GM23248 (cell line): Measurements from ENCODE around the gene GPR176. TPM values are rescaled to one million over a fixed set of nuclear protein-coding genes. Genes with fewer than 3 reads are reported as not detected.

Source experiments
- DNase-seq: peaks from one replicate; pipeline ENCODE4 v3.0.0-alpha.2; 2015
- H2AFZ ChIP-seq: fragments of 200-600 bp; sonication (generic); 2 replicates; pipeline ENCODE4 v1.6.1; 2016; ENCODE audit warnings: antibody characterized with exemption
- H3F3A ChIP-seq: fragments of 200-600 bp; sonication (generic); 2 replicates; pipeline ENCODE4 v1.6.1; 2016; ENCODE audit warnings: mild to moderate bottlenecking, antibody characterized with exemption, mixed run types; ENCODE audit not compliant: insufficient read depth
- H3K27ac ChIP-seq: fragments of 200-600 bp; sonication (generic); 2 replicates; pipeline ENCODE4 v1.5.1; 2016; ENCODE audit warnings: mild to moderate bottlenecking
- H3K27me3 ChIP-seq: fragments of 200-600 bp; sonication (generic); replicated peaks from 2 replicates; pipeline ENCODE4 v1.6.1; 2016; ENCODE audit warnings: mild to moderate bottlenecking; ENCODE audit not compliant: insufficient read depth
- H3K36me3 ChIP-seq: fragments of 200-600 bp; sonication (generic); 2 replicates; pipeline ENCODE4 v1.6.1; 2016; ENCODE audit warnings: low read depth, mild to moderate bottlenecking
- H3K4me1 ChIP-seq: fragments of 200-600 bp; sonication (generic); 2 replicates; pipeline ENCODE4 v1.6.1; 2016; ENCODE audit warnings: mild to moderate bottlenecking; ENCODE audit not compliant: insufficient read depth
- H3K4me2 ChIP-seq: fragments of 200-600 bp; sonication (generic); one replicate; pipeline ENCODE4 v1.6.1; 2016; ENCODE audit warnings: mild to moderate bottlenecking; ENCODE audit not compliant: unreplicated experiment
- H3K4me3 ChIP-seq: fragments of 200-600 bp; sonication (generic); 2 replicates; pipeline ENCODE4 v1.5.1; 2016; ENCODE audit warnings: mild to moderate bottlenecking
- H3K79me2 ChIP-seq: fragments of 200-600 bp; sonication (generic); 2 replicates; pipeline ENCODE4 v1.6.1; 2016; ENCODE audit warnings: mild to moderate bottlenecking; ENCODE audit not compliant: insufficient read depth
- H3K9ac ChIP-seq: fragments of 200-600 bp; sonication (generic); 2 replicates; pipeline ENCODE4 v1.6.1; 2016; ENCODE audit warnings: mild to moderate bottlenecking
- H3K9me2 ChIP-seq: fragments of 200-600 bp; sonication (generic); 2 replicates; pipeline ENCODE4 v1.6.1; 2016; ENCODE audit warnings: mixed run types, mild to moderate bottlenecking, moderate library complexity; ENCODE audit not compliant: insufficient read depth
- H3K9me3 ChIP-seq: fragments of 200-600 bp; sonication (generic); one replicate; pipeline ENCODE4 v1.6.1; 2017; ENCODE audit warnings: low read depth
- H4K20me1 ChIP-seq: fragments of 200-600 bp; sonication (generic); 2 replicates; pipeline ENCODE4 v1.6.0; 2016; ENCODE audit not compliant: insufficient read depth
- EZH2 ChIP-seq: fragments of 200-600 bp; sonication (generic); IDR thresholded peaks from 2 replicates; pipeline ENCODE4 v1.6.1; 2018; ENCODE audit warnings: antibody characterized with exemption, mild to moderate bottlenecking; ENCODE audit not compliant: insufficient read depth, poor library complexity, severe bottlenecking
- EZH2phosphoT487 ChIP-seq: fragments of 200-600 bp; sonication (generic); IDR thresholded peaks from 2 replicates; pipeline ENCODE4 v1.6.1; 2018; ENCODE audit warnings: antibody characterized with exemption, moderate library complexity, mild to moderate bottlenecking, low read depth; ENCODE audit not compliant: insufficient read depth
- WGBS, 2 experiments: methylation state at CpG; one replicate each; pipeline ENCODE4 v1.1.6; 2015 to 2017; ENCODE audit warnings: low lambda C conversion rate in 2 of 2, low coverage in 1 of 2; ENCODE audit errors: missing lambda C conversion rate in 2 of 2; 5-methylcytosine and 5-hydroxymethylcytosine counted together
- in situ Hi-C: fragments of 300-500 bp; cut with MboI; formaldehyde crosslinking; loops from 2 replicates; pipeline ENCODE4 v1.15.0; 2020
- polyA plus RNA-seq: library from polyadenylated mRNA; unstranded; fragments of >200 nt; fragmentation: Nextera tagmentation; extraction: Ambion mirVana; gene quantifications from 2 replicates; pipeline ENCODE4 v1.2.1, GENCODE V29; 2016
- total RNA-seq: library from RNA; depleted of rRNA; stranded (reverse); fragments of >200 nt; shearing (Covaris generic); gene quantifications from 2 replicates; pipeline ENCODE4 v1.2.3, GENCODE V29; 2014

Gene GPR176
- total and polyA plus RNA-seq, 2 experiments from 2014 or later: 161 to 254 TPM

- 85 to 87% methylated on average over 19 of the region's 19 CpGs for WGBS, 2 experiments
- H3K9ac ChIP-seq: no peak overlapping the region
- peak; percentile 55 for DNase-seq
- H3F3A ChIP-seq: peaks cover 7% of the 10 kb centered on the region; the same call in 1 of the 2 replicates
- H3K4me1 ChIP-seq: peaks cover 5% of the 10 kb centered on the region
- TF ChIP-seq EZH2: no peak
- no peaks in the 10 kb centered on the region for H3K27me3 ChIP-seq
- in situ Hi-C loops: no loop called here
- no peak overlapping the region for H3K4me3 ChIP-seq
- no peaks in the 10 kb centered on the region for H3K9me2 ChIP-seq
- H3K36me3 ChIP-seq: peaks cover 70% of the 10 kb centered on the region
- no peak overlapping the region for H3K4me2 ChIP-seq
- H3K79me2 ChIP-seq: peaks cover 71% of the 10 kb centered on the region
- no peak overlapping the region for H3K27ac ChIP-seq
- no peaks in the 10 kb centered on the region for H4K20me1 ChIP-seq
- no peaks in the 10 kb centered on the region for H3K9me3 ChIP-seq
- no peak overlapping the region for H2AFZ ChIP-seq
These were observed 118.3 kb downstream of the GPR176 start for GRCh38 chr15:39801641-39802309.

- Histone ChIP-seq H3K9me3 (no peaks in the 10 kb centered on the region), H3K4me2 (no peak overlapping the region), H3K27ac (no peak overlapping the region), H3K36me3 (peaks cover 59% of the 10 kb centered on the region), H3K79me2 (peaks cover 49% of the 10 kb centered on the region), H3K4me1 (peaks cover 5% of the 10 kb centered on the region), H3F3A (peaks cover 13% of the 10 kb centered on the region; the same call in 1 of the 2 replicates), H3K27me3 (no peaks in the 10 kb centered on the region), H3K9me2 (no peaks in the 10 kb centered on the region), H3K4me3 (no peak overlapping the region), H2AFZ (no peak overlapping the region), H3K9ac (no peak overlapping the region), H4K20me1 (no peaks in the 10 kb centered on the region)
- in situ Hi-C loops: no loop called here
- WGBS, 2 experiments: 77 to 78% methylated on average over 6 of the region's 6 CpGs
- no peak for DNase-seq
- TF ChIP-seq EZH2phosphoT487: no peak
- no peak for TF ChIP-seq EZH2
These were observed 120.5 kb downstream of the GPR176 start for GRCh38 chr15:39799552-39800011.

GRCh38 chr15:39798382-39798781 lies 121.7 kb downstream of the GPR176 start:
- Histone ChIP-seq H3K79me2 (peaks cover 37% of the 10 kb centered on the region), H2AFZ (no peak overlapping the region), H3K27ac (no peak overlapping the region), H3K9me3 (no peaks in the 10 kb centered on the region), H3F3A (peaks cover 13% of the 10 kb centered on the region; the same call in 1 of the 2 replicates), H3K27me3 (no peaks in the 10 kb centered on the region), H3K4me1 (no peaks in the 10 kb centered on the region), H3K4me2 (no peak overlapping the region), H3K4me3 (no peak overlapping the region), H3K9me2 (no peaks in the 10 kb centered on the region), H4K20me1 (no peaks in the 10 kb centered on the region), H3K36me3 (peaks cover 48% of the 10 kb centered on the region), H3K9ac (no peak overlapping the region)
- WGBS, 2 experiments: 83 to 91% methylated on average over 6 of the region's 6 CpGs
- no peak for DNase-seq
- in situ Hi-C loops: no loop called here
- no peak for TF ChIP-seq EZH2phosphoT487
- no peak for TF ChIP-seq EZH2

DNA sequence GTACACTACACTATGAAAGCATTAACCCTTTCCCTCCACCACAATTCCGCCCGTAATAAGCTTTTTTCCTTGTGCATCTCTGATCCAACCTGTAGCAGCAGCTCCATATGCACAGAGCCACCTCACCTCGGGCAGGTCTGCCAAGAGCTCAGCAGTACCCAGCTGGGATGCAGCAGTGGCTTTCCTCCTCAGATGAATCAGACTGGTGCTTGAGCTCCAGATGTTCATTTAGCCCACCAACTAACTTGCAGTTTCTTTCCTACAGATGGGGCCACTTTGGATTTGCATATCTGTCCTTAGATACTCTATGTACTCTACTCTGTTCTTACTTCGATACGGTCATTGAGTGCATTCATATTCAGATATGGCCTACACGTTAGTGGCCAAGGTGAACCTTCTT lies 122.7 kb downstream of the GPR176 start:
- Histone ChIP-seq H4K20me1 (no peaks in the 10 kb centered on the region), H3K27ac (no peak overlapping the region), H3K79me2 (peaks cover 27% of the 10 kb centered on the region), H3F3A (peaks cover 18% of the 10 kb centered on the region; the same call in 1 of the 2 replicates), H3K4me2 (no peak overlapping the region), H3K4me1 (no peaks in the 10 kb centered on the region), H3K9ac (no peak overlapping the region), H3K4me3 (no peak overlapping the region), H3K36me3 (peaks cover 43% of the 10 kb centered on the region), H3K9me2 (no peaks in the 10 kb centered on the region), H3K9me3 (no peaks in the 10 kb centered on the region), H2AFZ (no peak overlapping the region), H3K27me3 (no peaks in the 10 kb centered on the region)
- 82 to 83% methylated on average over 6 of the region's 6 CpGs for WGBS, 2 experiments
- no peak for TF ChIP-seq EZH2
- no peak for TF ChIP-seq EZH2phosphoT487
- DNase-seq: no peak
- in situ Hi-C loops: no loop called here
